Right ventricle myocardium inferior (tissue), 1 donor: ENCODE measurements around the gene CTTN. TPM values are rescaled to one million over a fixed set of nuclear protein-coding genes. Genes with fewer than 3 reads are reported as not detected.
A peak's percentile ranks its signal among the peaks of the same experiment; 100 is the strongest.

Experiments
- ATAC-seq: fragments of 200-7000 bp; cut with Tn5 transposase; one replicate; pipeline ENCODE4 v1.9.1; 2020; ENCODE audit warnings: mild to moderate bottlenecking, moderate library complexity
- DNase-seq: peaks from one replicate; pipeline ENCODE4 v3.0.0; 2021; ENCODE audit errors: missing footprints
- intact Hi-C: fragments of 100-400 bp; cut with DNase I; formaldehyde crosslinking; loops from one replicate; pipeline ENCODE4 v1.11.0; 2022
- total RNA-seq: library from RNA; stranded (reverse); fragmentation: NEBNext Ultra II Directional; extraction: Animal tissue kit (Norgen Biotek cat#: 25700); gene quantifications from one replicate; pipeline ENCODE4 v1.2.1, GENCODE V29; 2021
- donor health status: DM: no; HTN: yes; CAD: no; lungs with severe emphysema.

CTTN gene
- total RNA-seq, 1 donor from 2014 or later = 166 TPM

- ATAC-seq (no peak), DNase-seq (no peak)
- intact Hi-C loops = no loop called here
Observed at GRCh38 chr11:70478166-70478890, 80.0 kb downstream of the CTTN start.

GRCh38 chr11:70480711-70481110 is 82.4 kb downstream of the CTTN start:
- DNase-seq (no peak), ATAC-seq (no peak)
- intact Hi-C loops = no loop called here

GRCh38 chr11:70481625-70482528 is 83.5 kb downstream of the CTTN start:
- intact Hi-C loops = loop anchor here (1.0 kb wide), 1 partner anchor 13 kb away; no protein-coding TSS in a partner anchor
- ATAC-seq = peak; percentile 78
- DNase-seq = peak; percentile 57

GRCh38 chr11:70482529-70482917 is 84.2 kb downstream of the CTTN start:
- intact Hi-C loops = loop anchor here (1.0 kb wide), 1 partner anchor 13 kb away; no protein-coding TSS in a partner anchor
- ATAC-seq (peak; percentile 88), DNase-seq (no peak)

GRCh38 chr11:70483077-70483861 is 84.9 kb downstream of the CTTN start:
- peak; percentile 65 for DNase-seq
- ATAC-seq = peak; percentile 63
- intact Hi-C loops = no loop called here

GRCh38 chr11:70483917-70484316 is 85.6 kb downstream of the CTTN start:
- no peak for DNase-seq
- ATAC-seq = no peak
- intact Hi-C loops = no loop called here

- intact Hi-C loops = no loop called here
- ATAC-seq = no peak
- peak; percentile 60 for DNase-seq
Observed at GRCh38 chr11:70485326-70486025, 87.1 kb downstream of the CTTN start.

- peak; percentile 65 for DNase-seq
Observed at GRCh38 chr11:70486026-70486415, 87.7 kb downstream of the CTTN start.

More at GRCh38 chr11:70486026-70486415, 87.7 kb downstream of the CTTN start:
- intact Hi-C loops = no loop called here
- ATAC-seq = no peak

Other genes starting within 250 kb of the CTTN start
- gene FADD, start 195.2 kb upstream of the CTTN start, total RNA-seq = 12.8 TPM
- 43.8 TPM for gene PPFIA1, start 127.8 kb upstream of the CTTN start, total RNA-seq